ENCODE data around the gene ADD2. TPM values are rescaled to one million over a fixed set of nuclear protein-coding genes. Genes with fewer than 3 reads are reported as not detected.

ADD2 gene
- total and polyA plus RNA-seq, 3 donors from 2014 or later: 5.1 to 6.1 (median 5.8) TPM

- DNase-seq: no peak
- Histone ChIP-seq H3K27ac (no peak overlapping the region), H3K36me3 (ENCODE audit: low read depth, missing control alignments) (no peaks in the 10 kb centered on the region), H3K9me3 (no peaks in the 10 kb centered on the region), H3K27me3 (no peaks in the 10 kb centered on the region), H3K4me3 (no peak overlapping the region), H3K4me1 (no peaks in the 10 kb centered on the region)
- 91 to 93% methylated on average over 6 of the region's 6 CpGs for WGBS, 2 donors
- intact Hi-C loops (cut with DNase I; ENCODE audit: low total_unique reads): no loop called here
- TF ChIP-seq POLR2A (IDR thresholded peaks at IDR 0.05) (no peak), CTCF (IDR thresholded peaks at IDR 0.05) (no peak)
These were observed 159.6 kb downstream of the ADD2 start for GRCh38 chr2:70608373-70608772.

DNA sequence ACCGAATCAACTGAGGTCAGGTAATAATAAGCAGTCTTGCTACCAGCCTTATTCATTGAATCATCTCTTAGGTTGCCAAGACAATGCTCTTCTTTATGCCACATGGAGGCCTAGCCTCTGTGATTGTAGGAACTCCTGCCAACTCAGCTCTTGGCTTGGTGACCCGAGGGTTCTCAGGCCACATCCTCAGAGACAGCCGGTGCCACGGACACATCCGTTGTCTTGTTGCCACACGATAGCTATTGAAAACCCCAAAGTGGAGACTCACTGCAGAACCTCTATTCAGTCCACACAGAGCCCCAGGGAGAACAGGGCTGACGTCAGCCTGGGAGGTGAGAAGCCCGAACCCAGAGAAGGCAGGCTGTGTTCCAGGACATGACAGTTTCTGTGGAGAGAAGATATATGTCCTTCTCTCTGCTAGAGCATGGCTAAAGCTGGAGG lies 160.9 kb downstream of the ADD2 start:
- intact Hi-C loops (cut with DNase I; ENCODE audit: low total_unique reads): no loop called here
- DNase-seq: no peak
- no peaks in the 10 kb centered on the region for H3K9me3 ChIP-seq
- WGBS, 2 donors: 77 to 79% methylated on average over 8 of the region's 8 CpGs
- no peak overlapping the region for H3K27ac ChIP-seq
- no peak overlapping the region for H3K4me3 ChIP-seq
- TF ChIP-seq POLR2A (IDR thresholded peaks at IDR 0.05) (no peak), CTCF (IDR thresholded peaks at IDR 0.05) (no peak)
- H3K27me3 ChIP-seq: no peaks in the 10 kb centered on the region
- no peaks in the 10 kb centered on the region for H3K36me3 ChIP-seq (ENCODE audit: low read depth, missing control alignments)
- H3K4me1 ChIP-seq: no peaks in the 10 kb centered on the region

Small RNA genes lying within 50 kb of the gene (small RNA-seq; reads per million reads assigned to genes)
- gene HMGN2P21: 0 reads per million in 2 donors

Other genes starting within 250 kb of the ADD2 start
- gene TGFA, start 214.4 kb downstream of the ADD2 start, total RNA-seq: 1 to 10 TPM in 1 of 2 donors, under 1 TPM in 1; 0.62 to 1.3 TPM
- gene TGFA, start 214.4 kb downstream of the ADD2 start, polyA plus RNA-seq (ENCODE audit: insufficient read depth, low read depth, low replicate concordance): 5.1 TPM
- under 1 TPM in 1 of 2 donors, not detected in 1; 0.62 TPM for gene FIGLA, start 22.4 kb upstream of the ADD2 start, total RNA-seq
- gene FIGLA, start 22.4 kb upstream of the ADD2 start, polyA plus RNA-seq (ENCODE audit: insufficient read depth, low read depth, low replicate concordance): 0.69 TPM
- gene CLEC4F, start 52.4 kb upstream of the ADD2 start, total RNA-seq: under 1 TPM; 0.31 to 0.79 TPM
- 2.6 TPM for gene CLEC4F, start 52.4 kb upstream of the ADD2 start, polyA plus RNA-seq (ENCODE audit: insufficient read depth, low read depth, low replicate concordance)
- gene CD207, start 67.6 kb upstream of the ADD2 start, total RNA-seq: under 1 TPM; 0.19 to 0.79 TPM
- 1.5 TPM for gene CD207, start 67.6 kb upstream of the ADD2 start, polyA plus RNA-seq (ENCODE audit: insufficient read depth, low read depth, low replicate concordance)
- 1 to 10 TPM in 1 of 2 donors, under 1 TPM in 1; 0.94 to 1.2 TPM for gene VAX2, start 132.4 kb upstream of the ADD2 start, total RNA-seq
- 0.58 TPM for gene VAX2, start 132.4 kb upstream of the ADD2 start, polyA plus RNA-seq (ENCODE audit: insufficient read depth, low read depth, low replicate concordance)
- gene ATP6V1B1, start 167.7 kb upstream of the ADD2 start, total RNA-seq: 1 to 10 TPM; 1.7 to 2.9 TPM
- gene ATP6V1B1, start 167.7 kb upstream of the ADD2 start, polyA plus RNA-seq (ENCODE audit: insufficient read depth, low read depth, low replicate concordance): not detected
- 10 to 100 TPM; 10.6 to 36.3 TPM for gene ANKRD53, start 210.4 kb upstream of the ADD2 start, total RNA-seq
- 52.2 TPM for gene ANKRD53, start 210.4 kb upstream of the ADD2 start, polyA plus RNA-seq (ENCODE audit: insufficient read depth, low read depth, low replicate concordance)
- gene TEX261, start 226.7 kb upstream of the ADD2 start, total RNA-seq: 10 to 100 TPM; 39.0 to 40.7 TPM
- gene TEX261, start 226.7 kb upstream of the ADD2 start, polyA plus RNA-seq (ENCODE audit: insufficient read depth, low read depth, low replicate concordance): 133 TPM